HepG2 (cell line): ENCODE measurements around the gene INSR. TPM values are rescaled to one million over a fixed set of nuclear protein-coding genes. Genes with fewer than 3 reads are reported as not detected.

Experiments
- ATF1 ChIP-seq: IDR thresholded peaks from 2 replicates; pipeline ENCODE4 v1.6.1; 2016; ENCODE audit warnings: mild to moderate bottlenecking, control low read depth
- EP300 ChIP-seq, 3 experiments: sonication (generic) in 1 of 3; formaldehyde crosslinking in 1 of 3; IDR thresholded peaks; 2 replicates each; pipeline versions ENCODE4 v1.5.1 to v1.6.1; 2011 to 2020; ENCODE audit warnings: low read depth in 2 of 3, low read length in 2 of 3, borderline replicate concordance in 1 of 3, improper control_type of control experiment in 1 of 3, mild to moderate bottlenecking in 1 of 3, missing genetic modification reagents in 1 of 3, moderate library complexity in 1 of 3
- NFE2L2 ChIP-seq: fragments of 150-350 bp; IDR thresholded peaks from 2 replicates; pipeline ENCODE4 v1.6.1; 2014; ENCODE audit warnings: low read length
- NFRKB ChIP-seq: fragments of 450-650 bp; IDR thresholded peaks from 2 replicates; pipeline ENCODE4 v1.6.1; 2017
- POLR2AphosphoS5 ChIP-seq: IDR thresholded peaks from 2 replicates; pipeline ENCODE4 v1.6.1; 2012; ENCODE audit warnings: low read depth, low read length
- RXRA ChIP-seq: sonication (generic); formaldehyde crosslinking; IDR thresholded peaks from 2 replicates; pipeline ENCODE4 v1.5.1; 2020; ENCODE audit warnings: missing genetic modification reagents
- SAP130 ChIP-seq: IDR thresholded peaks from 2 replicates; pipeline ENCODE4 v1.6.1; 2016; ENCODE audit warnings: low read depth
- SATB2 ChIP-seq: sonication (generic); formaldehyde crosslinking; IDR thresholded peaks from 2 replicates; pipeline ENCODE4 v1.5.0; 2020; ENCODE audit warnings: missing genetic modification reagents
- SMYD3 ChIP-seq: sonication (generic); formaldehyde crosslinking; IDR thresholded peaks from 2 replicates; pipeline ENCODE4 v1.8.1; 2023; ENCODE audit warnings: mild to moderate bottlenecking, missing genetic modification reagents
- TP53 ChIP-seq: sonication (generic); formaldehyde crosslinking; conservative IDR thresholded peaks from 2 replicates; pipeline ENCODE4 v1.4.0; 2020; ENCODE audit warnings: missing genetic modification reagents
- TRIM24 ChIP-seq: sonication (generic); formaldehyde crosslinking; IDR thresholded peaks from 2 replicates; pipeline ENCODE4 v1.8.0; 2022; ENCODE audit warnings: mild to moderate bottlenecking, missing genetic modification reagents
- ZNF205 ChIP-seq: IDR thresholded peaks from 2 replicates; pipeline ENCODE4 v1.6.1; 2018; ENCODE audit warnings: missing biosample characterization, missing genetic modification reagents
- ZNF326 ChIP-seq: sonication (generic); formaldehyde crosslinking; IDR thresholded peaks from 2 replicates; pipeline ENCODE4 v1.4.0; 2020; ENCODE audit warnings: missing genetic modification reagents, borderline replicate concordance
- ZNF331 ChIP-seq: sonication (generic); formaldehyde crosslinking; IDR thresholded peaks from 2 replicates; pipeline ENCODE4 v1.4.0; 2020; ENCODE audit warnings: missing genetic modification reagents
- ZNF446 ChIP-seq: sonication (generic); formaldehyde crosslinking; IDR thresholded peaks from 2 replicates; pipeline ENCODE4 v1.5.0; 2020; ENCODE audit warnings: mild to moderate bottlenecking, missing genetic modification reagents
- ZNF557 ChIP-seq: sonication (generic); formaldehyde crosslinking; IDR thresholded peaks from 2 replicates; pipeline ENCODE4 v1.4.0; 2020; ENCODE audit warnings: missing genetic modification reagents
- ZNF577 ChIP-seq: sonication (generic); formaldehyde crosslinking; IDR thresholded peaks from 2 replicates; pipeline ENCODE4 v1.4.0; 2020; ENCODE audit warnings: mild to moderate bottlenecking, low read depth, missing genetic modification reagents, borderline replicate concordance
- ZNF597 ChIP-seq: sonication (generic); formaldehyde crosslinking; IDR thresholded peaks from 2 replicates; pipeline ENCODE4 v1.5.0; 2020; ENCODE audit warnings: missing genetic modification reagents
- ZNF605 ChIP-seq: sonication (generic); formaldehyde crosslinking; IDR thresholded peaks from 2 replicates; pipeline ENCODE4 v1.8.0; 2022; ENCODE audit warnings: mild to moderate bottlenecking, missing genetic modification reagents
- ZNF777 ChIP-seq: sonication (generic); formaldehyde crosslinking; IDR thresholded peaks from 2 replicates; pipeline ENCODE4 v1.4.0; 2020; ENCODE audit warnings: missing genetic modification reagents
- polyA plus RNA-seq, 8 experiments: library from polyadenylated mRNA; depleted of rRNA in 3 of 8; stranded (reverse) in 7 of 8; unstranded in 1 of 8; fragments of >200 nt; fragmentation: Illumina TruSeq in 4 of 8; extraction: Trizol in 4 of 8; gene quantifications; 2 replicates each; pipeline versions ENCODE4 v1.2.1 to v1.2.3, GENCODE V29; 2011 to 2016; ENCODE audit warnings: low read depth in 4 of 8, missing spikeins in 1 of 8, mixed read lengths in 1 of 8; ENCODE audit not compliant: insufficient read depth in 1 of 8
- total RNA-seq, 5 experiments: library from RNA; depleted of rRNA; stranded (reverse); fragments of >200 nt; fragmentation: Illumina TruSeq; extraction: Trizol; gene quantifications; 2 replicates each; pipeline ENCODE4 v1.2.3, GENCODE V29; 2016; ENCODE audit warnings: low read depth in 1 of 5
- TF ChIP-seq, protein P1 (sequence below): sonication (generic); formaldehyde crosslinking; conservative IDR thresholded peaks from 2 replicates; pipeline ENCODE4 v1.4.0; 2020; ENCODE audit warnings: mild to moderate bottlenecking, missing genetic modification reagents, moderate library complexity
- TF ChIP-seq, protein P2 (sequence below): sonication (generic); formaldehyde crosslinking; IDR thresholded peaks from 2 replicates; pipeline ENCODE4 v1.4.0; 2020; ENCODE audit warnings: missing genetic modification reagents

The INSR gene
- total and polyA plus RNA-seq, 2 of the 13 experiments (the other 11 are each of a cell fraction or from before 2014, with no cell fraction given): 24.2 to 29.8 TPM

- TF ChIP-seq ZNF326 (CRISPR knock-in tag) (no peak), ZNF605 (0 out of 2 replicates have a peak, but pooled peaks have one; percentile 40), RXRA (CRISPR knock-in tag) (peak; percentile 52; the same call in 1 of the 2 replicates), POLR2AphosphoS5 (peak; percentile 54; the same call in 1 of the 2 replicates), SATB2 (CRISPR knock-in tag) (no peak), ZNF205 (CRISPR knock-in tag) (no peak), TP53 (CRISPR knock-in tag) (peak; percentile 66; the same call in 1 of the 2 replicates), SMYD3 (CRISPR knock-in tag) (no peak), TRIM24 (no peak), ZNF577 (no peak), NFE2L2 (no peak), ZNF446 (no peak), ZNF331 (0 out of 2 replicates have a peak, but pooled peaks have one; percentile 21), ATF1 (no peak), EP300 (IDR thresholded peaks at IDR 0.05; ENCODE audit: low read depth in 2 of 2, low read length in 2 of 2) (0 out of 4 replicates have a peak, but pooled peaks of 1 of the 2 experiments have one; percentile 18), EP300 (CRISPR knock-in tag; IDR thresholded peaks at IDR 0.05; ENCODE audit: borderline replicate concordance) (no peak), ZNF597 (no peak), ZNF557 (CRISPR knock-in tag) (no peak), SAP130 (CRISPR knock-in tag) (peak; percentile 35), ZNF777 (CRISPR knock-in tag) (no peak), NFRKB (no peak)
- TF ChIP-seq, protein P1, sequence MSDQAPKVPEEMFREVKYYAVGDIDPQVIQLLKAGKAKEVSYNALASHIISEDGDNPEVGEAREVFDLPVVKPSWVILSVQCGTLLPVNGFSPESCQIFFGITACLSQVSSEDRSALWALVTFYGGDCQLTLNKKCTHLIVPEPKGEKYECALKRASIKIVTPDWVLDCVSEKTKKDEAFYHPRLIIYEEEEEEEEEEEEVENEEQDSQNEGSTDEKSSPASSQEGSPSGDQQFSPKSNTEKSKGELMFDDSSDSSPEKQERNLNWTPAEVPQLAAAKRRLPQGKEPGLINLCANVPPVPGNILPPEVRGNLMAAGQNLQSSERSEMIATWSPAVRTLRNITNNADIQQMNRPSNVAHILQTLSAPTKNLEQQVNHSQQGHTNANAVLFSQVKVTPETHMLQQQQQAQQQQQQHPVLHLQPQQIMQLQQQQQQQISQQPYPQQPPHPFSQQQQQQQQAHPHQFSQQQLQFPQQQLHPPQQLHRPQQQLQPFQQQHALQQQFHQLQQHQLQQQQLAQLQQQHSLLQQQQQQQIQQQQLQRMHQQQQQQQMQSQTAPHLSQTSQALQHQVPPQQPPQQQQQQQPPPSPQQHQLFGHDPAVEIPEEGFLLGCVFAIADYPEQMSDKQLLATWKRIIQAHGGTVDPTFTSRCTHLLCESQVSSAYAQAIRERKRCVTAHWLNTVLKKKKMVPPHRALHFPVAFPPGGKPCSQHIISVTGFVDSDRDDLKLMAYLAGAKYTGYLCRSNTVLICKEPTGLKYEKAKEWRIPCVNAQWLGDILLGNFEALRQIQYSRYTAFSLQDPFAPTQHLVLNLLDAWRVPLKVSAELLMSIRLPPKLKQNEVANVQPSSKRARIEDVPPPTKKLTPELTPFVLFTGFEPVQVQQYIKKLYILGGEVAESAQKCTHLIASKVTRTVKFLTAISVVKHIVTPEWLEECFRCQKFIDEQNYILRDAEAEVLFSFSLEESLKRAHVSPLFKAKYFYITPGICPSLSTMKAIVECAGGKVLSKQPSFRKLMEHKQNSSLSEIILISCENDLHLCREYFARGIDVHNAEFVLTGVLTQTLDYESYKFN: peak; percentile 25; the same call in 1 of the 2 replicates
- TF ChIP-seq, protein P2, sequence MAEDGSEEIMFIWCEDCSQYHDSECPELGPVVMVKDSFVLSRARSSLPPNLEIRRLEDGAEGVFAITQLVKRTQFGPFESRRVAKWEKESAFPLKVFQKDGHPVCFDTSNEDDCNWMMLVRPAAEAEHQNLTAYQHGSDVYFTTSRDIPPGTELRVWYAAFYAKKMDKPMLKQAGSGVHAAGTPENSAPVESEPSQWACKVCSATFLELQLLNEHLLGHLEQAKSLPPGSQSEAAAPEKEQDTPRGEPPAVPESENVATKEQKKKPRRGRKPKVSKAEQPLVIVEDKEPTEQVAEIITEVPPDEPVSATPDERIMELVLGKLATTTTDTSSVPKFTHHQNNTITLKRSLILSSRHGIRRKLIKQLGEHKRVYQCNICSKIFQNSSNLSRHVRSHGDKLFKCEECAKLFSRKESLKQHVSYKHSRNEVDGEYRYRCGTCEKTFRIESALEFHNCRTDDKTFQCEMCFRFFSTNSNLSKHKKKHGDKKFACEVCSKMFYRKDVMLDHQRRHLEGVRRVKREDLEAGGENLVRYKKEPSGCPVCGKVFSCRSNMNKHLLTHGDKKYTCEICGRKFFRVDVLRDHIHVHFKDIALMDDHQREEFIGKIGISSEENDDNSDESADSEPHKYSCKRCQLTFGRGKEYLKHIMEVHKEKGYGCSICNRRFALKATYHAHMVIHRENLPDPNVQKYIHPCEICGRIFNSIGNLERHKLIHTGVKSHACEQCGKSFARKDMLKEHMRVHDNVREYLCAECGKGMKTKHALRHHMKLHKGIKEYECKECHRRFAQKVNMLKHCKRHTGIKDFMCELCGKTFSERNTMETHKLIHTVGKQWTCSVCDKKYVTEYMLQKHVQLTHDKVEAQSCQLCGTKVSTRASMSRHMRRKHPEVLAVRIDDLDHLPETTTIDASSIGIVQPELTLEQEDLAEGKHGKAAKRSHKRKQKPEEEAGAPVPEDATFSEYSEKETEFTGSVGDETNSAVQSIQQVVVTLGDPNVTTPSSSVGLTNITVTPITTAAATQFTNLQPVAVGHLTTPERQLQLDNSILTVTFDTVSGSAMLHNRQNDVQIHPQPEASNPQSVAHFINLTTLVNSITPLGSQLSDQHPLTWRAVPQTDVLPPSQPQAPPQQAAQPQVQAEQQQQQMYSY (CRISPR knock-in tag): peak; percentile 98
Observed at GRCh38 chr19:7197760-7198696, 96.2 kb downstream of the INSR start (continued).
